HepG2 (cell line): ENCODE results near the gene EPHA1. TPM values are rescaled to one million over a fixed set of nuclear protein-coding genes. Genes with fewer than 3 reads are reported as not detected.
A peak's percentile ranks its signal among the peaks of the same experiment; 100 is the strongest.

Experiments
- ARID4A ChIP-seq: sonication (generic); formaldehyde crosslinking; IDR thresholded peaks from 2 replicates; pipeline ENCODE4 v1.5.0; 2020; ENCODE audit warnings: mild to moderate bottlenecking, missing genetic modification reagents, borderline replicate concordance
- E2F5 ChIP-seq: sonication (generic); formaldehyde crosslinking; conservative IDR thresholded peaks from 2 replicates; pipeline ENCODE4 v1.4.0; 2020; ENCODE audit warnings: missing genetic modification reagents
- EHMT2 ChIP-seq: fragments of 200-600 bp; sonication (generic); IDR thresholded peaks from 2 replicates; pipeline ENCODE4 v1.7.0; 2017; ENCODE audit warnings: antibody characterized with exemption, low read depth, low read length, borderline replicate concordance
- FOXK1 ChIP-seq: sonication (generic); formaldehyde crosslinking; IDR thresholded peaks from 2 replicates; pipeline ENCODE4 v1.4.0; 2020; ENCODE audit warnings: low read depth, missing genetic modification reagents, borderline replicate concordance
- HMGA1 ChIP-seq: sonication (generic); formaldehyde crosslinking; conservative IDR thresholded peaks from 2 replicates; pipeline ENCODE4 v1.4.0; 2020; ENCODE audit warnings: missing genetic modification reagents
- HNF4G ChIP-seq, 2 experiments: sonication (generic) in 1 of 2; formaldehyde crosslinking in 1 of 2; IDR thresholded peaks; 2 replicates each; pipeline versions ENCODE4 v1.4.0 to v1.6.1; 2011 to 2020; ENCODE audit warnings: borderline replicate concordance in 2 of 2, low read depth in 2 of 2, mild to moderate bottlenecking in 2 of 2, low read length in 1 of 2, missing genetic modification reagents in 1 of 2, moderate library complexity in 1 of 2
- KLF9 ChIP-seq: IDR thresholded peaks from 2 replicates; pipeline ENCODE4 v1.6.1; 2016; ENCODE audit warnings: low read depth
- NFIB ChIP-seq: sonication (generic); formaldehyde crosslinking; IDR thresholded peaks from 2 replicates; pipeline ENCODE4 v1.9.0; 2021; ENCODE audit warnings: missing genetic modification reagents, mild to moderate bottlenecking, borderline replicate concordance
- NKX3-1 ChIP-seq: sonication (generic); formaldehyde crosslinking; IDR thresholded peaks from 2 replicates; pipeline ENCODE4 v1.5.0; 2020; ENCODE audit warnings: missing genetic modification reagents
- PHB2 ChIP-seq: fragments of 450-650 bp; IDR thresholded peaks from 2 replicates; pipeline ENCODE4 v1.6.1; 2018; ENCODE audit not compliant: partially characterized antibody
- RCOR2 ChIP-seq: IDR thresholded peaks from 2 replicates; pipeline ENCODE4 v1.6.1; 2016; ENCODE audit warnings: missing biosample characterization, missing genetic modification reagents
- TAF1 ChIP-seq: sonication (generic); formaldehyde crosslinking; IDR thresholded peaks from 2 replicates; pipeline ENCODE4 v1.4.0; 2020; ENCODE audit warnings: missing genetic modification reagents
- ZBTB21 ChIP-seq: sonication (generic); formaldehyde crosslinking; IDR thresholded peaks from 2 replicates; pipeline ENCODE4 v1.4.0; 2020; ENCODE audit warnings: missing genetic modification reagents
- ZFP41 ChIP-seq: sonication (generic); formaldehyde crosslinking; IDR thresholded peaks from 2 replicates; pipeline ENCODE4 v1.4.0; 2020; ENCODE audit warnings: mild to moderate bottlenecking, missing genetic modification reagents, borderline replicate concordance
- ZFP82 ChIP-seq: sonication (generic); formaldehyde crosslinking; IDR thresholded peaks from 2 replicates; pipeline ENCODE4 v1.5.1; 2020; ENCODE audit warnings: mild to moderate bottlenecking, missing genetic modification reagents, borderline replicate concordance
- ZNF20 ChIP-seq: sonication (generic); formaldehyde crosslinking; IDR thresholded peaks from 2 replicates; pipeline ENCODE4 v1.4.0; 2020; ENCODE audit warnings: mild to moderate bottlenecking, moderate library complexity, missing genetic modification reagents
- ZNF710 ChIP-seq: sonication (generic); formaldehyde crosslinking; IDR thresholded peaks from 2 replicates; pipeline ENCODE4 v1.5.0; 2020; ENCODE audit warnings: mild to moderate bottlenecking, missing genetic modification reagents, borderline replicate concordance
- ZNF75D ChIP-seq: sonication (generic); formaldehyde crosslinking; IDR thresholded peaks from 2 replicates; pipeline ENCODE4 v1.8.1; 2023; ENCODE audit warnings: missing genetic modification reagents, mild to moderate bottlenecking, borderline replicate concordance
- ZNF788 ChIP-seq: sonication (generic); formaldehyde crosslinking; IDR thresholded peaks from 2 replicates; pipeline ENCODE4 v1.5.0; 2020; ENCODE audit warnings: mild to moderate bottlenecking, missing genetic modification reagents, borderline replicate concordance
- polyA plus RNA-seq, 8 experiments: library from polyadenylated mRNA; depleted of rRNA in 3 of 8; stranded (reverse) in 7 of 8; unstranded in 1 of 8; fragments of >200 nt; fragmentation: Illumina TruSeq in 4 of 8; extraction: Trizol in 4 of 8; gene quantifications; 2 replicates each; pipeline versions ENCODE4 v1.2.1 to v1.2.3, GENCODE V29; 2011 to 2016; ENCODE audit warnings: low read depth in 4 of 8, missing spikeins in 1 of 8, mixed read lengths in 1 of 8; ENCODE audit not compliant: insufficient read depth in 1 of 8
- total RNA-seq, 5 experiments: library from RNA; depleted of rRNA; stranded (reverse); fragments of >200 nt; fragmentation: Illumina TruSeq; extraction: Trizol; gene quantifications; 2 replicates each; pipeline ENCODE4 v1.2.3, GENCODE V29; 2016; ENCODE audit warnings: low read depth in 1 of 5

The EPHA1 gene
- total and polyA plus RNA-seq, 2 of the 13 experiments (the other 11 are each of a cell fraction or from before 2014, with no cell fraction given), result 4.6 to 17.1 TPM

DNA sequence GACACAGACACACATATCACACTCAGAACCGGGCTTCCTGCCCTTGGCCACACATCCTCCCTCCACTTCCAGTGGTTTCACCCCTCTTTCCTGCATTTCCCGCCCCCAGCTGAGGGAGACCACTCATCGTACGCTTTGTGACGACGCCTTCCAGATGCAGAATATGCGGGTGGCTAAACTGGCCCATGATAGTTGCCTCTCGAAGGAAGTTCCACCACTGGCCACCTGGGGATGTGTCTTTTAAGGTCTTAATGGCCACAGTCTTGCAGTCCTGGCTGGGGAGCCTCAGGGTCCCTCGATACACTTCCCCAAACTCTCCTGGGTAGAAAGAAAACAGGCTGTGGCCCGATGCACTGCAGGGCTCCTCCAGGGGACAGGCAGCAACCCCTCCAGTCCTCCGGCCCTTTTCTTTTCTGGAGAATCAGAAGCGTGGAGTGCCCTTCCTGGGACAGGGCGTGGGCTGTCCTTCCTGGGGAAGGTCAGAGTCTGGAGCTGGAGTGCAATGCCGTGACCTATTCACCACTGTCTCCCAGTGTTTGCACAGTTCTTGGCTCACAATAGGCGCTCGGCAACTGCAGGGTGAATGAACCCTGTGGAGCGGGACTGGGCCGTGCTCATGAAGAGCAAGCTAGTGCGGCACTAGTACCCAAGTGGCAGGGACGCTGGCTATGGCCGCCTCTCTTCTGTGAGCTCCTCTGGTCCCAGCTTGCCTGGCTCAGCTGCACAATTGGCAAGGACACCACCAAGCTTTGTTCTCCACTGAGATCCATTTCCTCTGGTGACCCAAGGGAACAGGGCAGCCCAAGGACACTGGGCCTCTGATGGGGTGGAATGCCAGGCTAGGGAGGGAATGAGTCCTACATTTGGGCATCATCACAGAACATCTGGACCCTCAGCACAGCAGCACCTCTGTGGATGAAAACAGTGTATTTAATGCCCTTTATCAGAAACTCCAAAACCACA lies 13.2 kb downstream of the EPHA1 start (continued):
- TF ChIP-seq ZNF788 (CRISPR knock-in tag), result no peak; the same call in 1 of the 2 replicates
- peak; percentile 82 for TF ChIP-seq HNF4G (IDR thresholded peaks at IDR 0.05; ENCODE audit: borderline replicate concordance, low read depth, low read length)
- TF ChIP-seq HNF4G (CRISPR knock-in tag; IDR thresholded peaks at IDR 0.05; ENCODE audit: borderline replicate concordance, low read depth), result 0 out of 2 replicates have a peak, but pooled peaks have one; percentile 64
- TF ChIP-seq ZFP41 (CRISPR knock-in tag), result 0 out of 2 replicates have a peak, but pooled peaks have one; percentile 11
- TF ChIP-seq NKX3-1, result no peak
- TF ChIP-seq RCOR2 (CRISPR knock-in tag), result peak; percentile 62; the same call in 1 of the 2 replicates
- no peak for TF ChIP-seq ZBTB21 (CRISPR knock-in tag)
- peak; percentile 67; the same call in 1 of the 2 replicates for TF ChIP-seq ZNF710
- peak; percentile 15; the same call in 1 of the 2 replicates for TF ChIP-seq TAF1
- no peak for TF ChIP-seq ZNF20 (CRISPR knock-in tag)
- no peak for TF ChIP-seq E2F5
- TF ChIP-seq ZFP82 (CRISPR knock-in tag), result no peak
- no peak; the same call in 1 of the 2 replicates for TF ChIP-seq ARID4A
- TF ChIP-seq PHB2, result no peak
- TF ChIP-seq FOXK1, result no peak
- TF ChIP-seq NFIB, result no peak
- no peak for TF ChIP-seq EHMT2
- TF ChIP-seq HMGA1 (CRISPR knock-in tag), result no peak
- TF ChIP-seq ZNF75D (CRISPR knock-in tag), result 0 out of 2 replicates have a peak, but pooled peaks have one; percentile 27
- TF ChIP-seq KLF9 (CRISPR knock-in tag), result no peak
